Bronchial epithelial cell (primary cell): ENCODE measurements around the gene BMX. TPM values are rescaled to one million over a fixed set of nuclear protein-coding genes. Genes with fewer than 3 reads are reported as not detected.

Experiments
- DNase-seq: peaks from one replicate; pipeline ENCODE4 v3.0.0-alpha.2; 2010; ENCODE audit warnings: low read depth
- FAIRE-seq: peaks from 2 replicates; lab custom pipeline; 2011; peaks lifted over from hg19 to GRCh38; lab: Jason Lieb, UNC
- H3K27me3 ChIP-seq: 2 replicates; pipeline ENCODE4 v1.5.1; 2011; ENCODE audit warnings: low read length; ENCODE audit not compliant: control insufficient read depth, insufficient read depth
- H3K36me3 ChIP-seq: 2 replicates; pipeline ENCODE4 v1.5.1; 2011; ENCODE audit warnings: low read length; ENCODE audit not compliant: control insufficient read depth, insufficient read depth
- H3K4me3 ChIP-seq: 2 replicates; pipeline ENCODE4 v1.5.1; 2011; ENCODE audit warnings: mild to moderate bottlenecking, low read depth, low read length, control low read depth
- total RNA-seq: library from RNA; depleted of rRNA; stranded (reverse); fragments of >200 nt; gene quantifications from 2 replicates; pipeline ENCODE4 v1.2.1, GENCODE V29; 2014
- TF ChIP-seq, protein P1 (sequence below): IDR thresholded peaks from 2 replicates; pipeline ENCODE4 v1.5.1; 2011; ENCODE audit warnings: mild to moderate bottlenecking, moderate library complexity, low read length, control low read depth, inconsistent platforms; ENCODE audit not compliant: insufficient read depth, severe bottlenecking

Gene BMX
- total RNA-seq, 1 donor from 2014 or later = not detected

DNA sequence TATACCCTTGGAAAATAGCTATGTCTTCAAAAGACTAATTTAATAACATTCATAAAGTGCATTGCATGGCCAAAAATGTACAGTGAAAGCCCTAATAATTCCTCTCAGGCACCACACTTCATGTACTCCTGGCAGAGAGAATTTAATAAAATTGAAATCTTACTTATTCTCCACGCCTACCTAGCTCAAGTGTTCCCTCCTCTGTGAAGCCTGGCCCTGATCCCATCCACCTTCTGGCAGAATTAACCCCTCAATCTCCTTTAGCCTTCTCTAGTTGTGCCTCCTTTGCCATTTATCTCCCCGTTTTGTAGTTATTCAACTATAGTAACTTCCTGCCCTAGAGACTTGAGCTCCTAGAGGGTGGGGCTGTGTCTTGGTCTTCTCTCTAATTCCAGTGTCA lies 73.4 kb downstream of the BMX start:
- Histone ChIP-seq H3K4me3 (no peak overlapping the region), H3K36me3 (no peaks in the 10 kb centered on the region), H3K27me3 (no peaks in the 10 kb centered on the region)
- DNase-seq (no peak), FAIRE-seq (no peak)
- TF ChIP-seq, protein P1, sequence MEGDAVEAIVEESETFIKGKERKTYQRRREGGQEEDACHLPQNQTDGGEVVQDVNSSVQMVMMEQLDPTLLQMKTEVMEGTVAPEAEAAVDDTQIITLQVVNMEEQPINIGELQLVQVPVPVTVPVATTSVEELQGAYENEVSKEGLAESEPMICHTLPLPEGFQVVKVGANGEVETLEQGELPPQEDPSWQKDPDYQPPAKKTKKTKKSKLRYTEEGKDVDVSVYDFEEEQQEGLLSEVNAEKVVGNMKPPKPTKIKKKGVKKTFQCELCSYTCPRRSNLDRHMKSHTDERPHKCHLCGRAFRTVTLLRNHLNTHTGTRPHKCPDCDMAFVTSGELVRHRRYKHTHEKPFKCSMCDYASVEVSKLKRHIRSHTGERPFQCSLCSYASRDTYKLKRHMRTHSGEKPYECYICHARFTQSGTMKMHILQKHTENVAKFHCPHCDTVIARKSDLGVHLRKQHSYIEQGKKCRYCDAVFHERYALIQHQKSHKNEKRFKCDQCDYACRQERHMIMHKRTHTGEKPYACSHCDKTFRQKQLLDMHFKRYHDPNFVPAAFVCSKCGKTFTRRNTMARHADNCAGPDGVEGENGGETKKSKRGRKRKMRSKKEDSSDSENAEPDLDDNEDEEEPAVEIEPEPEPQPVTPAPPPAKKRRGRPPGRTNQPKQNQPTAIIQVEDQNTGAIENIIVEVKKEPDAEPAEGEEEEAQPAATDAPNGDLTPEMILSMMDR = no peak

DNA sequence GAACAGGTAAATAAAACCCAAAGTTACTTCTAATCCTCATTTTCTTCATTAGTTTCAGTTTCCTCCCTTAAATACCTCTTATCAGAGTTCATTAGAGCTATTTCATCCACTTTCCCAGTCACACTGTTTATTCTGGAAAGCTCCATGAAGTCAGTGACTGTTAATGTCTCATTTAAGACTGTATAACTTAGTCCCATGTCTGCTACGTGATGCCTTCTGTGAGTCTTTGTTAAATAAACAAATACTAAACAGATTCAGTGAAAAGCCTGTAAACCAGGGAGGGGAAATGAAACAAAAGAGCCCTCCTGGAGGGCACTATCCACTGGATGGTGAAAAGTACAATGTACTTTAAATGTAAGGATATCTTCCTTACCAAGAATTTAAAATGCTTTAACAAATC lies 75.4 kb downstream of the BMX start:
- FAIRE-seq (no peak), DNase-seq (no peak)
- no peak overlapping the region for H3K4me3 ChIP-seq
- TF ChIP-seq, protein P1 = no peak
- no peaks in the 10 kb centered on the region for H3K27me3 ChIP-seq
- no peaks in the 10 kb centered on the region for H3K36me3 ChIP-seq

DNA sequence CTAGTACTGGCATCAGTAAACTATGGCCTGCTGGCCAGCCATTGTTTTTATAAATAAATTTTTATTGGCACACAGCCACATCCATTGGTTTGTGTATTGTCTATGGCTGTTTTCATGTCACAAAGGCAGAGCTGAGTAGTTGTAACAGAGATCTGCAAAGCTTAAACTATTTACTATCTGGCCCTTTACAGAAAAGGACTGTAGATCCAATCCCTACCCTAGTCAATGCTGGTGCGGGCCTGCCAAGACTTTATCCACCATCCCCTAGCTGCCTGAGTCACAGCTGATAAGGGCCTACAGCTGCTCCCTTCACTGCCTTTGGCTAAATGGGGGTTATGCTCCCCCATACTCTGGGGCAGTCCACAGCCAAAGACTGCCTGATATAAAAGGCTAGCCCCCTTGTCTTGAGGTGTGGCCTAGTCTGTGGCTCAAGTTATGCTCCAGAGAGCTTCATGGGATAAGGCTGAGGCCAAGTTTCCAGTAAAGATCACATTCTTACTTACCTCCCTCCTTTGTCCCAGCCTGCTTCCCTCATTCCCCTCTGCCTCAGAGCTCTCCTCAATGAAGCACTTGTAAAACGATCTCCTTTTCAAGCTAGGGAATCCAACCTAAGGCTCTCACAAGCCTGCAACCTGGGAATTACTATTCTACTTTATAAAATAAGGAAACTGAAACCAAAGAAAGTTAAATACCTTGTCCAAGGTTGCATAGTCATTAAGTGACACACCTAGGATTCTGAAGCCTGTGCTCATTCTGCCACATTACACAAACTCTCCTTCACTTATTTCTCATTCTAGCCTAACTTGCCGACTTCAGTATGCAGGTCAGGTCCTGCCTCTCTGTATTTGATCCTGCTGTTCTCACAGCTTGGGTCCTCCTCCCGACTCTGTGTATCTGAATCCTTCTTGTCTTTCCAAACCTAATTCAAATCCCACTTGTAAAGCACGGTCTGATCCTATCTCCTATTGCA lies 79.5 kb downstream of the BMX start:
- no peak for FAIRE-seq
- peak; percentile 65 for DNase-seq
- H3K36me3 ChIP-seq = no peaks in the 10 kb centered on the region
- H3K4me3 ChIP-seq = no peak overlapping the region
- H3K27me3 ChIP-seq = no peaks in the 10 kb centered on the region
- TF ChIP-seq, protein P1 = no peak

DNA sequence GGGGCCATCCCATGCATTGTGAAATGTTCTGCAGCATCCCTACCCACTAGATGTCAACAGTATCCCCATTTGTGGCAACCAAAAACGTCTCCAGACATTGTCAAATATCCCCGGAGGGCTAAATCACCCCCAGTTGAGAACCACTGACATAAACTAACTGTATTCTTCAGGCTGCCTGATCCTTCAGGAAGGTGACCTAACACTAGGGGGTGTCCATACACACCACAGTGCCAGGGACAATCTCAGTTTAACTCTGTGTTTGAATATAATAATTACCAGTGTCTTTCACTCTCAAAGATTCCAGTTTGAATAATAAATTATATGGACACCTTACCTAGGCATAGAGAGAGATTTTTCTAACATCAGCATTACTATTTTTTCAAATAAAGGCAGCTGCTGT lies 93.8 kb downstream of the BMX start:
- Histone ChIP-seq H3K36me3 (no peaks in the 10 kb centered on the region), H3K4me3 (no peak overlapping the region), H3K27me3 (no peaks in the 10 kb centered on the region)
- FAIRE-seq = no peak
- TF ChIP-seq, protein P1 = peak; percentile 24
- no peak for DNase-seq

DNA sequence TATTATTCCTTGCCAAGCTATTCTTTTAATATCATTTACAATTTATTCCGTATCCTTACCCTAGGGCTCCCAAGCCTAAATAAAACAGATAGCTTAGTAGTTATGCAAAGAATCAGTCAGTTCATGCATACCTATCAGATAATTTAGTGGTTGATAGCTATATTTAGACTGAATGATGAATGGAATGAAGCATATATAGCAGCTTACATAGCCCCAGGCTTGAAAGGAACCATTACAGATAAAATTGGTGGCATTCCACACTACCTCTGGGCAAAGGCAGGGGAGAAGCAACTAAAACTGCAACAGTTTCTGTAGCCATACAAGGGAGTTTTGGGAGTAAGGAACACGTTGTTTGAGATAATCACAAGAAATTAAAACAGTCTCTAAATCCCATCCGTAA lies 97.4 kb downstream of the BMX start:
- Histone ChIP-seq H3K27me3 (no peaks in the 10 kb centered on the region), H3K36me3 (no peaks in the 10 kb centered on the region), H3K4me3 (no peak overlapping the region)
- TF ChIP-seq, protein P1 = no peak
- FAIRE-seq = no peak
- no peak for DNase-seq
